ENCODE results near the gene PAX3. TPM values are rescaled to one million over a fixed set of nuclear protein-coding genes. Genes with fewer than 3 reads are reported as not detected.

PAX3 gene
- total RNA-seq, 1 experiment from 2014 or later: not detected

GRCh38 chr2:222281506-222281905 lies 17.3 kb downstream of the PAX3 start:
- Histone ChIP-seq H3K4me3 (replicated peaks in 1 of 2; ENCODE audit: low read depth in 1 of 2, low read length in 2 of 2) (no peak overlapping the region), H3K9ac (ENCODE audit: low read length) (no peak overlapping the region), H3K4me2 (ENCODE audit: low read length) (no peak overlapping the region), H3K4me1 (ENCODE audit: control insufficient read depth in 1 of 2, insufficient read depth in 2 of 2, low read length in 2 of 2) (no peaks in the 10 kb centered on the region), H3K9me3 (ENCODE audit: control insufficient read depth in 1 of 2, insufficient read depth in 1 of 2, low read depth in 1 of 2, low read length in 2 of 2) (no peaks in the 10 kb centered on the region), H4K20me1 (ENCODE audit: insufficient read depth) (no peaks in the 10 kb centered on the region), H3K79me2 (ENCODE audit: insufficient read depth, low read length) (no peaks in the 10 kb centered on the region), H3K27me3 (ENCODE audit: insufficient read depth, low read length) (peaks cover 72% of the 10 kb centered on the region), H3K27ac (ENCODE audit: low read depth, low read length) (no peak overlapping the region), H2AFZ (ENCODE audit: low read depth, low read length, poor library complexity, severe bottlenecking) (no peak overlapping the region), H3K9me2 (ENCODE audit: insufficient read depth) (no peaks in the 10 kb centered on the region), H3K36me3 (ENCODE audit: control insufficient read depth in 1 of 2, insufficient read depth in 2 of 2, low read length in 2 of 2) (no peaks in the 10 kb centered on the region)
- intact Hi-C loops (cut with micrococcal nuclease): no loop called here
- RAD21 ChIA-PET (ENCODE audit: low non-redundant PET in 1 of 2, low total read pairs in 2 of 2, uncharacterized antibody in 2 of 2, unreplicated experiment in 2 of 2): no interaction called here
- POLR2A ChIA-PET: no interaction called here
- TF ChIP-seq FOSL1 (IDR thresholded peaks at IDR 0.05; ENCODE audit: low read depth): no peak
- TF ChIP-seq RAD21 (IDR thresholded peaks at IDR 0.05; ENCODE audit: low read depth): no peak
- TF ChIP-seq, protein P1, sequence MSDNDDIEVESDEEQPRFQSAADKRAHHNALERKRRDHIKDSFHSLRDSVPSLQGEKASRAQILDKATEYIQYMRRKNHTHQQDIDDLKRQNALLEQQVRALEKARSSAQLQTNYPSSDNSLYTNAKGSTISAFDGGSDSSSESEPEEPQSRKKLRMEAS (IDR thresholded peaks at IDR 0.05): no peak
- no peak for TF ChIP-seq ZNF274 (IDR thresholded peaks at IDR 0.05; ENCODE audit: low read depth, low read length)
- TF ChIP-seq EZH2phosphoT487 (IDR thresholded peaks at IDR 0.05; ENCODE audit: borderline replicate concordance): no peak
- no peak for TF ChIP-seq TCF7L2 (IDR thresholded peaks at IDR 0.05; ENCODE audit: borderline replicate concordance, extremely low read depth, insufficient read depth, insufficient read length)
- no peak for TF ChIP-seq ZFX (IDR thresholded peaks at IDR 0.05)
- no peak for TF ChIP-seq POLR2AphosphoS5 (IDR thresholded peaks at IDR 0.05; ENCODE audit: low read depth, low read length)
- no peak for TF ChIP-seq REST (IDR thresholded peaks at IDR 0.05; ENCODE audit: low read depth)
- TF ChIP-seq EGR1 (IDR thresholded peaks at IDR 0.05; ENCODE audit: low read depth): no peak
- TF ChIP-seq, protein P2, sequence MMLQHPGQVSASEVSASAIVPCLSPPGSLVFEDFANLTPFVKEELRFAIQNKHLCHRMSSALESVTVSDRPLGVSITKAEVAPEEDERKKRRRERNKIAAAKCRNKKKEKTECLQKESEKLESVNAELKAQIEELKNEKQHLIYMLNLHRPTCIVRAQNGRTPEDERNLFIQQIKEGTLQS (IDR thresholded peaks at IDR 0.05): no peak
- no peak for TF ChIP-seq CTCF (IDR thresholded peaks at IDR 0.05 in 2 of 3, conservative IDR thresholded peaks at IDR 0.05 in 1 of 3; ENCODE audit: borderline replicate concordance in 1 of 3, insufficient read depth in 1 of 3, low read depth in 2 of 3, low read length in 2 of 3)
- no peak for TF ChIP-seq YY1 (IDR thresholded peaks at IDR 0.05; ENCODE audit: extremely low read depth, insufficient replicate concordance, low read depth, low read length)
- no peak for TF ChIP-seq CEBPB (IDR thresholded peaks at IDR 0.05; ENCODE audit: low read depth)
- TF ChIP-seq SIN3A (IDR thresholded peaks at IDR 0.05; ENCODE audit: low read depth): no peak
- no peak for TF ChIP-seq POLR2A (IDR thresholded peaks at IDR 0.05; ENCODE audit: borderline replicate concordance, extremely low read depth, insufficient read depth, insufficient read length)
- CTCF ChIA-PET: no interaction called here
- BruUV-seq (replicated peaks): no TSS peak
- ATAC-seq: no peak
- DNase-seq (ENCODE audit: low read depth, low spot score): no peak
